ENCODE measurements around the gene SMIM45.

DNA sequence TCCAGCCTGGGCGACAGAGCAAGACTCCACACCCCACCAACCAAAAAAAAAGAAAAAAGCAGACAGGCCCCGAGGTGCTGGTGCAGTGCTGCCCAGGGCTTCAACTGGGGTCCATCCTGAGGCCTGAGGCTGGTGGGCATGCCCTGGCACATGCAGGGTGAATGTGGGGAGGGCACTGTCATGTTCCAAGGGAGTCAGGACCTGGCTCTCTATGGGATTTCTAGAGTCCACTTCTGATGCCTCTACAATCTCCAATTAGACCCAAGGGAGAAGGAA lies 15.1 kb upstream of the SMIM45 start:
- TF ChIP-seq POLR2AphosphoS5 (IDR thresholded peaks at IDR 0.05) (no peak), POLR2A (IDR thresholded peaks at IDR 0.05) (no peak)
- TF ChIP-seq, protein P1, sequence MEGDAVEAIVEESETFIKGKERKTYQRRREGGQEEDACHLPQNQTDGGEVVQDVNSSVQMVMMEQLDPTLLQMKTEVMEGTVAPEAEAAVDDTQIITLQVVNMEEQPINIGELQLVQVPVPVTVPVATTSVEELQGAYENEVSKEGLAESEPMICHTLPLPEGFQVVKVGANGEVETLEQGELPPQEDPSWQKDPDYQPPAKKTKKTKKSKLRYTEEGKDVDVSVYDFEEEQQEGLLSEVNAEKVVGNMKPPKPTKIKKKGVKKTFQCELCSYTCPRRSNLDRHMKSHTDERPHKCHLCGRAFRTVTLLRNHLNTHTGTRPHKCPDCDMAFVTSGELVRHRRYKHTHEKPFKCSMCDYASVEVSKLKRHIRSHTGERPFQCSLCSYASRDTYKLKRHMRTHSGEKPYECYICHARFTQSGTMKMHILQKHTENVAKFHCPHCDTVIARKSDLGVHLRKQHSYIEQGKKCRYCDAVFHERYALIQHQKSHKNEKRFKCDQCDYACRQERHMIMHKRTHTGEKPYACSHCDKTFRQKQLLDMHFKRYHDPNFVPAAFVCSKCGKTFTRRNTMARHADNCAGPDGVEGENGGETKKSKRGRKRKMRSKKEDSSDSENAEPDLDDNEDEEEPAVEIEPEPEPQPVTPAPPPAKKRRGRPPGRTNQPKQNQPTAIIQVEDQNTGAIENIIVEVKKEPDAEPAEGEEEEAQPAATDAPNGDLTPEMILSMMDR (IDR thresholded peaks at IDR 0.05): no peak

Data from prostate gland (tissue), 2 donors.